Lower leg skin (tissue), 4 donors: ENCODE results near the gene CBR4. TPM values are rescaled to one million over a fixed set of nuclear protein-coding genes. Genes with fewer than 3 reads are reported as not detected.

ENCODE experiments used
- DNase-seq, 2 donors: peaks; one replicate each; pipeline ENCODE4 v3.0.0-alpha.2; 2019; ENCODE audit warnings: low spot score in 2 of 2
- H3K4me3 ChIP-seq: fragments of 200-600 bp; sonication (generic); 2 replicates; pipeline ENCODE4 v1.5.1; 2017; ENCODE audit warnings: mild to moderate bottlenecking, low read depth; ENCODE audit not compliant: poor library complexity, severe bottlenecking
- CTCF ChIP-seq, 3 donors: fragments of 450-650 bp; IDR thresholded peaks; one replicate each; pipeline ENCODE4 v1.5.1; 2016; ENCODE audit warnings: antibody characterized with exemption in 3 of 3, mild to moderate bottlenecking in 3 of 3, moderate library complexity in 2 of 3
- POLR2A ChIP-seq, 2 donors: fragments of 450-650 bp; IDR thresholded peaks; one replicate each; pipeline ENCODE4 v1.6.1; 2016 to 2017; ENCODE audit warnings: antibody characterized with exemption in 2 of 2, mild to moderate bottlenecking in 1 of 2, moderate library complexity in 1 of 2
- WGBS, 2 donors: methylation state at CpG; one replicate each; pipeline ENCODE4 v1.1.5; 2018; 5-methylcytosine and 5-hydroxymethylcytosine counted together
- intact Hi-C: fragments of 100-400 bp; cut with DNase I; formaldehyde crosslinking; loops from one replicate; pipeline ENCODE4 v1.15.0; 2023; ENCODE audit warnings: low total_unique reads
- total RNA-seq, 4 donors: library from RNA; depleted of rRNA; stranded (reverse); fragments of >200 nt; gene quantifications; one replicate each; pipeline ENCODE4 v1.1.0, GENCODE V29; 2016

CBR4 gene
- total RNA-seq, 4 donors from 2014 or later, result 13.7 to 37.2 (median 18.8) TPM

GRCh38 chr4:169030562-169030982 is 20.5 kb upstream of the CBR4 start:
- DNase-seq, result peak in 1 of 2 donors; percentile 10
- H3K4me3 ChIP-seq, result no peak overlapping the region
- intact Hi-C loops, result no loop called here
- 50 to 57% methylated on average over 6 of the region's 6 CpGs for WGBS, 2 donors
- no peak for TF ChIP-seq CTCF (IDR thresholded peaks at IDR 0.05)
- no peak for TF ChIP-seq POLR2A (IDR thresholded peaks at IDR 0.05)

- 76 to 80% methylated on average over 4 of the region's 4 CpGs for WGBS, 2 donors
- TF ChIP-seq CTCF (IDR thresholded peaks at IDR 0.05), result no peak
- TF ChIP-seq POLR2A (IDR thresholded peaks at IDR 0.05), result no peak
- DNase-seq, result no peak
- no peak overlapping the region for H3K4me3 ChIP-seq
- intact Hi-C loops, result no loop called here
Measured at GRCh38 chr4:169029947-169030346, 19.9 kb upstream of the CBR4 start.

GRCh38 chr4:169027663-169028062 is 17.6 kb upstream of the CBR4 start:
- TF ChIP-seq POLR2A (IDR thresholded peaks at IDR 0.05), result no peak
- TF ChIP-seq CTCF (IDR thresholded peaks at IDR 0.05), result no peak
- DNase-seq, result no peak
- 97% methylated on average over 3 of the region's 3 CpGs for WGBS, 2 donors
- intact Hi-C loops, result no loop called here
- H3K4me3 ChIP-seq, result no peak overlapping the region

- H3K4me3 ChIP-seq, result no peak overlapping the region
- TF ChIP-seq CTCF (IDR thresholded peaks at IDR 0.05) (no peak), POLR2A (IDR thresholded peaks at IDR 0.05) (no peak)
- WGBS, 2 donors, result 67 to 73% methylated on average over 1 of the region's 1 CpG
- DNase-seq, result no peak
- intact Hi-C loops, result no loop called here
Measured at GRCh38 chr4:169025184-169025583, 15.1 kb upstream of the CBR4 start.

- WGBS, 2 donors, result 7 to 17% methylated on average over 2 of the region's 2 CpGs
- no peak for DNase-seq
- intact Hi-C loops, result no loop called here
- H3K4me3 ChIP-seq, result no peak overlapping the region
- no peak for TF ChIP-seq CTCF (IDR thresholded peaks at IDR 0.05)
- no peak for TF ChIP-seq POLR2A (IDR thresholded peaks at IDR 0.05)
Measured at GRCh38 chr4:169024762-169025161, 14.7 kb upstream of the CBR4 start.

- H3K4me3 ChIP-seq, result no peak overlapping the region
- intact Hi-C loops, result no loop called here
- WGBS, 2 donors, result 38 to 56% methylated on average over 1 of the region's 1 CpG
- no peak for TF ChIP-seq POLR2A (IDR thresholded peaks at IDR 0.05)
- no peak for TF ChIP-seq CTCF (IDR thresholded peaks at IDR 0.05)
- no peak for DNase-seq
Measured at GRCh38 chr4:169018406-169018805, 8.4 kb upstream of the CBR4 start.
